B cell (primary cell): ENCODE measurements around the gene CBLN3. TPM values are rescaled to one million over a fixed set of nuclear protein-coding genes. Genes with fewer than 3 reads are reported as not detected.
A peak's percentile ranks its signal among the peaks of the same experiment; 100 is the strongest.

Experiments used
- ATAC-seq: fragments of 200-7000 bp; cut with Tn5 transposase; one replicate; pipeline ENCODE4 v1.10.0; 2021; ENCODE audit warnings: low read depth, mild to moderate bottlenecking, moderate number of reproducible peaks, moderate library complexity
- CTCF ChIA-PET: fragments of 350-600 bp; sonication (Branson Sonifier 250); formaldehyde crosslinking; loops from one replicate; lab custom pipeline; 2021; ENCODE audit warnings: antibody characterized with exemption, inconsistent platforms; lab: Charles Lee
- POLR2A ChIA-PET: fragments of 350-600 bp; sonication (Branson Sonifier 250); formaldehyde crosslinking; loops from one replicate; lab custom pipeline; 2021; ENCODE audit warnings: antibody characterized with exemption; lab: Charles Lee
- DNase-seq: peaks from one replicate; pipeline ENCODE4 v3.0.0; 2013
- H2AFZ ChIP-seq: 2 replicates; pipeline ENCODE4 v1.6.1; 2012; ENCODE audit warnings: mild to moderate bottlenecking, low read depth, low read length; ENCODE audit not compliant: insufficient read depth, poor library complexity, severe bottlenecking
- H3K27ac ChIP-seq, 2 donors: 1 replicate in 1 of 2; 2 replicates in 1 of 2; pipeline ENCODE4 v1.5.1; 2012 to 2013; ENCODE audit warnings: low read length in 2 of 2, mild to moderate bottlenecking in 2 of 2, moderate library complexity in 1 of 2
- H3K27me3 ChIP-seq, 4 experiments: fragments of 200-600 bp in 1 of 4; sonication (generic) in 1 of 4; replicated peaks in 1 of 4; 1 replicate in 2 of 4; 2 replicates in 2 of 4; pipeline versions ENCODE4 v1.6.1 to v1.7.0; 2013 to 2016; ENCODE audit warnings: low read length in 3 of 4, mild to moderate bottlenecking in 2 of 4, mixed read lengths in 1 of 4, moderate library complexity in 1 of 4; ENCODE audit not compliant: insufficient read depth in 4 of 4, control insufficient read depth in 3 of 4; ENCODE audit errors: control extremely low read depth in 1 of 4
- H3K36me3 ChIP-seq, 2 experiments: replicated peaks in 1 of 2; 1 replicate in 1 of 2; 2 replicates in 1 of 2; pipeline versions ENCODE4 v1.6.1 to v1.7.1; 2013; ENCODE audit warnings: low read length in 1 of 2; ENCODE audit not compliant: insufficient read depth in 2 of 2, control insufficient read depth in 1 of 2; ENCODE audit errors: control extremely low read depth in 1 of 2, extremely low read depth in 1 of 2
- H3K4me1 ChIP-seq, 2 donors: fragments of 200-600 bp in 1 of 2; sonication (generic) in 1 of 2; 1 replicate in 1 of 2; 2 replicates in 1 of 2; pipeline versions ENCODE4 v1.5.1 to v1.6.1; 2013 to 2017; ENCODE audit warnings: low read length in 2 of 2; ENCODE audit not compliant: control insufficient read depth in 2 of 2, insufficient read depth in 2 of 2
- H3K4me2 ChIP-seq: replicated peaks from 2 replicates; pipeline ENCODE3; 2012; ENCODE audit warnings: mild to moderate bottlenecking, low read depth, low read length; ENCODE audit not compliant: poor library complexity, severe bottlenecking
- H3K4me3 ChIP-seq, 5 experiments: fragments of 200-600 bp in 1 of 5; sonication (generic) in 1 of 5; 1 replicate in 3 of 5; 2 replicates in 2 of 5; pipeline versions ENCODE4 v1.5.1 to v1.7.0; 2011 to 2016; ENCODE audit warnings: low read length in 4 of 5, mild to moderate bottlenecking in 4 of 5, low read depth in 2 of 5, control low read depth in 1 of 5, moderate library complexity in 1 of 5; ENCODE audit not compliant: insufficient read depth in 1 of 5; ENCODE audit errors: control extremely low read depth in 1 of 5, extremely low read depth in 1 of 5
- H3K79me2 ChIP-seq: fragments of 200-600 bp; sonication (generic); one replicate; pipeline ENCODE4 v1.6.0; 2016; ENCODE audit warnings: low read length; ENCODE audit not compliant: control insufficient read depth, insufficient read depth
- H3K9ac ChIP-seq: fragments of 200-600 bp; sonication (generic); 2 replicates; pipeline ENCODE4 v1.6.1; 2017; ENCODE audit warnings: mild to moderate bottlenecking, low read length, moderate library complexity
- H3K9me3 ChIP-seq, 3 donors: one replicate each; pipeline versions ENCODE4 v1.6.1 to v1.7.1; 2013; ENCODE audit warnings: low read length in 2 of 3; ENCODE audit not compliant: control insufficient read depth in 2 of 3, insufficient read depth in 1 of 3; ENCODE audit errors: control extremely low read depth in 1 of 3
- H4K20me1 ChIP-seq: 2 replicates; pipeline ENCODE4 v1.6.0; 2012; ENCODE audit warnings: mild to moderate bottlenecking, low read length; ENCODE audit not compliant: insufficient read depth, control insufficient read depth, poor library complexity, severe bottlenecking
- H3K27ac Mint-ChIP-seq: one replicate; pipeline ENCODE4 v1.8.0; 2021; ENCODE audit warnings: mixed read lengths
- H3K27me3 Mint-ChIP-seq: one replicate; pipeline ENCODE4 v1.8.0; 2021; ENCODE audit warnings: mixed read lengths
- H3K4me1 Mint-ChIP-seq: one replicate; pipeline ENCODE4 v1.8.0; 2021; ENCODE audit warnings: mixed read lengths
- H3K4me3 Mint-ChIP-seq: one replicate; pipeline ENCODE4 v1.8.0; 2021; ENCODE audit warnings: mixed read lengths
- H3K9me3 Mint-ChIP-seq: one replicate; pipeline ENCODE4 v1.8.0; 2022; ENCODE audit warnings: mixed read lengths; ENCODE audit not compliant: insufficient read depth
- CTCF ChIP-seq: fragments of 200-600 bp; IDR thresholded peaks from one replicate; pipeline ENCODE4 v1.8.0; 2022; ENCODE audit warnings: antibody characterized with exemption, mild to moderate bottlenecking
- EZH2 ChIP-seq: IDR thresholded peaks from 2 replicates; pipeline ENCODE4 v1.6.1; 2012; ENCODE audit warnings: borderline replicate concordance, low read depth, mild to moderate bottlenecking, moderate library complexity, low read length; ENCODE audit not compliant: insufficient read depth, poor library complexity, severe bottlenecking
- WGBS: methylation state at CpG from one replicate; pipeline ENCODE4 v1.1.5; 2013; ENCODE audit warnings: missing lambda C conversion rate; ENCODE audit not compliant: insufficient coverage; 5-methylcytosine and 5-hydroxymethylcytosine counted together
- intact Hi-C: fragments of 100-400 bp; cut with micrococcal nuclease; formaldehyde crosslinking; loops from one replicate; pipeline ENCODE4 v1.10.0; 2022
- polyA minus RNA-seq: library from RNA; depleted of rRNA, polyadenylated mRNA; stranded (reverse); fragments of >200 nt; gene quantifications from 2 replicates; pipeline ENCODE4 v1.2.3, GENCODE V29; 2012
- polyA plus RNA-seq: library from polyadenylated mRNA; depleted of rRNA; stranded (reverse); fragments of >200 nt; gene quantifications from 2 replicates; pipeline ENCODE4 v1.2.3, GENCODE V29; 2012
- total RNA-seq, 2 donors: library from RNA; stranded (reverse); fragments of 120-200 nt in 1 of 2; gene quantifications; 1 replicate in 1 of 2; 2 replicates in 1 of 2; pipeline versions ENCODE4 v1.2.3 to v1.2.4, GENCODE V29; 2013 to 2022

Gene CBLN3
- total RNA-seq: 128 and 134 TPM in 2 replicates
- total RNA-seq (2013): 13.7 TPM
- 29.1 and 35.0 TPM in 2 replicates for polyA plus RNA-seq
- 7.0 and 10.8 TPM in 2 replicates for polyA minus RNA-seq

- ATAC-seq: peak; percentile 76
- Histone ChIP-seq H3K4me3 (peak within 1 kb of the TSS; percentile 77 to 98 (median 96)), H4K20me1 (peaks cover 25% of the 10 kb centered on the region), H3K4me2 (peak within 1 kb of the TSS; percentile 95), H2AFZ (peak within 1 kb of the TSS; percentile 80), H3K36me3 (peaks cover 0 to 31% of the 10 kb centered on the region in 2 experiments), H3K4me1 (peaks cover 22 to 35% of the 10 kb centered on the region in 2 donors), H3K27ac (peak within 1 kb of the TSS; percentile 98 to 99), H3K9ac (peak within 1 kb of the TSS; percentile 98), H3K27me3 (no peaks in the 10 kb centered on the region), H3K9me3 (no peaks in the 10 kb centered on the region), H3K79me2 (peaks cover 42% of the 10 kb centered on the region)
- POLR2A ChIA-PET: interaction anchor here (0.5 to 3.8 kb wide), 21 partner anchors 10 to 878 kb away, joined by 3 to 78 read pairs (median 4); partner anchors contain the start of genes ADCY4, CHMP4A, DCAF11 and DHRS1
- H3K4me1 Mint-ChIP-seq: peaks cover 30% of the 10 kb centered on the region
- H3K27me3 Mint-ChIP-seq: no peaks in the 10 kb centered on the region
- H3K4me3 Mint-ChIP-seq: peak within 1 kb of the TSS; percentile 97
- DNase-seq: peak; percentile 92
- CTCF ChIA-PET: interaction anchor here (0.8 to 17.4 kb wide), 17 partner anchors 11 to 216 kb away, joined by 3 to 650 read pairs (median 15); partner anchors contain the start of genes ADCY4, CHMP4A, CIDEB and DHRS1
- TF ChIP-seq EZH2 (no peak), CTCF (no peak)
- peak within 1 kb of the TSS; percentile 99 for H3K27ac Mint-ChIP-seq
- WGBS: 3% methylated on average over 54 of the region's 57 CpGs
- H3K9me3 Mint-ChIP-seq: no peaks in the 10 kb centered on the region
- intact Hi-C loops: loop anchor here (1.0 to 10.0 kb wide), 4 partner anchors 17 to 1335 kb away; partner anchors contain the start of genes ACIN1, C14orf119 and CHMP4A
Observed at GRCh38 chr14:24429395-24430142, at the start of gene CBLN3, which contains the start of gene KHNYN. CBLN3 (minus strand) TSS chr14:24429668; CDS start chr14:24429054, 614 bp downstream. KHNYN (plus strand) TSS chr14:24429954; CDS start chr14:24430731, 777 bp downstream.

GRCh38 chr14:24475261-24475660, 45.8 kb upstream of the CBLN3 start:
- no CpG with 5 or more reads among the region's 4 CpGs for WGBS
- Histone ChIP-seq H4K20me1 (no peaks in the 10 kb centered on the region), H3K79me2 (no peaks in the 10 kb centered on the region), H3K4me2 (no peak overlapping the region), H3K9me3 (no peaks in the 10 kb centered on the region), H3K27ac (no peak overlapping the region), H2AFZ (no peak overlapping the region), H3K27me3 (no peaks in the 10 kb centered on the region), H3K36me3 (no peaks in the 10 kb centered on the region), H3K4me1 (no peaks in the 10 kb centered on the region), H3K4me3 (no peak overlapping the region), H3K9ac (no peak overlapping the region)
- DNase-seq (no peak), ATAC-seq (no peak)
- POLR2A ChIA-PET: no interaction called here
- H3K4me1 Mint-ChIP-seq: no peaks in the 10 kb centered on the region
- intact Hi-C loops: no loop called here
- no peak overlapping the region for H3K27ac Mint-ChIP-seq
- CTCF ChIA-PET: no interaction called here
- H3K27me3 Mint-ChIP-seq: no peaks in the 10 kb centered on the region
- H3K4me3 Mint-ChIP-seq: no peak overlapping the region
- TF ChIP-seq EZH2 (no peak), CTCF (no peak)
- peaks cover 6% of the 10 kb centered on the region for H3K9me3 Mint-ChIP-seq
